ENCODE measurements around the gene C2CD4A.
"Not testable (repeated sequence)": the region's sequence is repeated elsewhere in the genome, so short reads cannot be mapped to it uniquely, and the experiment has no call there.

C2CD4A gene

GRCh38 chr15:62066663-62067447, at the start of gene C2CD4A:
Gene C2CD4A, plus strand, starts transcription at chr15:62066977. Its CDS starts 637 bp downstream, at chr15:62067614.
- peak; percentile 25 to 31 for DNase-seq (ENCODE audit: low read depth in 2 of 2)

GRCh38 chr15:62020576-62021160, 46.1 kb upstream of the C2CD4A start:
- DNase-seq (ENCODE audit: low read depth in 2 of 2) = no peak

GRCh38 chr15:62021991-62022600, 44.7 kb upstream of the C2CD4A start:
- no peak for DNase-seq (ENCODE audit: low read depth in 2 of 2)

- DNase-seq (ENCODE audit: low read depth in 2 of 2) = no peak
These were observed 40.1 kb upstream of the C2CD4A start for GRCh38 chr15:62026487-62027262.

GRCh38 chr15:62027263-62027565, 39.6 kb upstream of the C2CD4A start:
- no peak for DNase-seq (ENCODE audit: low read depth in 2 of 2)

GRCh38 chr15:62027916-62028315, 38.9 kb upstream of the C2CD4A start:
- DNase-seq (ENCODE audit: low read depth in 2 of 2) = no peak

GRCh38 chr15:62035256-62035924, 31.4 kb upstream of the C2CD4A start:
- DNase-seq (ENCODE audit: low read depth in 2 of 2) = no peak

- DNase-seq (ENCODE audit: low read depth in 2 of 2) = no peak
These were observed 20.6 kb upstream of the C2CD4A start for GRCh38 chr15:62046078-62046743.

- no peak for DNase-seq (ENCODE audit: low read depth in 2 of 2)
These were observed 19.4 kb upstream of the C2CD4A start for GRCh38 chr15:62047282-62047827.

- not testable (repeated sequence) for DNase-seq (ENCODE audit: low read depth in 2 of 2)
These were observed 18.5 kb upstream of the C2CD4A start for GRCh38 chr15:62048254-62048653.

- DNase-seq (ENCODE audit: low read depth in 2 of 2) = no peak
These were observed 16.7 kb upstream of the C2CD4A start for GRCh38 chr15:62050115-62050514.

GRCh38 chr15:62051166-62051565, 15.6 kb upstream of the C2CD4A start:
- DNase-seq (ENCODE audit: low read depth in 2 of 2) = no peak

GRCh38 chr15:62052713-62053112, 14.1 kb upstream of the C2CD4A start:
- DNase-seq (ENCODE audit: low read depth in 2 of 2) = no peak

GRCh38 chr15:62053439-62054085, 13.2 kb upstream of the C2CD4A start:
- no peak for DNase-seq (ENCODE audit: low read depth in 2 of 2)

- no peak for DNase-seq (ENCODE audit: low read depth in 2 of 2)
These were observed 11.8 kb upstream of the C2CD4A start for GRCh38 chr15:62054979-62055378.

GRCh38 chr15:62057341-62057980, 9.3 kb upstream of the C2CD4A start:
- no peak for DNase-seq (ENCODE audit: low read depth in 2 of 2)

- DNase-seq (ENCODE audit: low read depth in 2 of 2) = no peak
These were observed 8.3 kb upstream of the C2CD4A start for GRCh38 chr15:62058327-62059028.

GRCh38 chr15:62059108-62059815, 7.5 kb upstream of the C2CD4A start:
- DNase-seq (ENCODE audit: low read depth in 2 of 2) = no peak

GRCh38 chr15:62059816-62060112, 7.0 kb upstream of the C2CD4A start:
- peak; percentile 55 for DNase-seq (ENCODE audit: low read depth in 2 of 2)
